HepG2 (cell line): ENCODE measurements around the gene LCTL. TPM values are rescaled to one million over a fixed set of nuclear protein-coding genes. Genes with fewer than 3 reads are reported as not detected.
A peak's percentile ranks its signal among the peaks of the same experiment; 100 is the strongest.

Experiments used
- CENPT ChIP-seq: sonication (generic); formaldehyde crosslinking; IDR thresholded peaks from 2 replicates; pipeline ENCODE4 v1.8.0; 2022; ENCODE audit warnings: low read depth, mild to moderate bottlenecking, moderate library complexity, missing genetic modification reagents
- CREB1 ChIP-seq, 2 experiments: fragments of 450-650 bp in 1 of 2; IDR thresholded peaks; 2 replicates each; pipeline ENCODE4 v1.6.1; 2016 to 2017; ENCODE audit warnings: control low read depth in 1 of 2, mild to moderate bottlenecking in 1 of 2, missing compliant biosample characterization in 1 of 2, missing genetic modification characterization in 1 of 2
- ELF1 ChIP-seq: sonication (generic); formaldehyde crosslinking; IDR thresholded peaks from 2 replicates; pipeline ENCODE4 v1.4.0; 2020; ENCODE audit warnings: missing genetic modification reagents
- ELF4 ChIP-seq: sonication (generic); formaldehyde crosslinking; IDR thresholded peaks from 2 replicates; pipeline ENCODE4 v1.5.0; 2020; ENCODE audit warnings: missing genetic modification reagents, mild to moderate bottlenecking, moderate library complexity, borderline replicate concordance
- KMT2B ChIP-seq: IDR thresholded peaks from 2 replicates; pipeline ENCODE4 v1.6.1; 2016; ENCODE audit warnings: missing genetic modification reagents, missing compliant biosample characterization
- MBD4 ChIP-seq: IDR thresholded peaks from 2 replicates; pipeline ENCODE4 v1.6.1; 2012; ENCODE audit warnings: low read length, inconsistent platforms, borderline replicate concordance
- NCOA2 ChIP-seq: sonication (generic); formaldehyde crosslinking; IDR thresholded peaks from 2 replicates; pipeline ENCODE4 v1.8.0; 2022; ENCODE audit warnings: inconsistent platforms
- ONECUT2 ChIP-seq: sonication (generic); formaldehyde crosslinking; IDR thresholded peaks from 2 replicates; pipeline ENCODE4 v1.4.0; 2020; ENCODE audit warnings: missing genetic modification reagents
- PHF21A ChIP-seq: sonication (generic); formaldehyde crosslinking; IDR thresholded peaks from 2 replicates; pipeline ENCODE4 v1.5.0; 2020; ENCODE audit warnings: mild to moderate bottlenecking, missing genetic modification reagents
- POLR2A ChIP-seq, 2 experiments: IDR thresholded peaks; 2 replicates each; pipeline ENCODE4 v1.6.1; 2011; ENCODE audit warnings: low read depth in 2 of 2, low read length in 2 of 2, mild to moderate bottlenecking in 1 of 2, moderate library complexity in 1 of 2; ENCODE audit not compliant: insufficient read depth in 1 of 2
- RBAK ChIP-seq: sonication (generic); formaldehyde crosslinking; IDR thresholded peaks from 2 replicates; pipeline ENCODE4 v1.5.1; 2020; ENCODE audit warnings: mild to moderate bottlenecking, missing genetic modification reagents
- RELA ChIP-seq: sonication (generic); formaldehyde crosslinking; IDR thresholded peaks from 2 replicates; pipeline ENCODE4 v1.4.0; 2020; ENCODE audit warnings: missing genetic modification reagents
- SAP130 ChIP-seq: IDR thresholded peaks from 2 replicates; pipeline ENCODE4 v1.6.1; 2016; ENCODE audit warnings: low read depth
- SMARCE1 ChIP-seq: fragments of 450-650 bp; IDR thresholded peaks from 2 replicates; pipeline ENCODE4 v1.6.1; 2017; ENCODE audit warnings: borderline replicate concordance
- ZFP36L2 ChIP-seq: sonication (generic); formaldehyde crosslinking; IDR thresholded peaks from 2 replicates; pipeline ENCODE4 v1.4.0; 2020; ENCODE audit warnings: missing genetic modification reagents
- ZMYM2 ChIP-seq: sonication (generic); formaldehyde crosslinking; IDR thresholded peaks from 2 replicates; pipeline ENCODE4 v1.8.0; 2022; ENCODE audit warnings: mild to moderate bottlenecking, missing genetic modification reagents
- ZNF260 ChIP-seq: sonication (generic); formaldehyde crosslinking; IDR thresholded peaks from 2 replicates; pipeline ENCODE4 v1.4.0; 2020; ENCODE audit warnings: missing genetic modification reagents, low read depth, mild to moderate bottlenecking, borderline replicate concordance
- ZNF274 ChIP-seq: sonication (generic); formaldehyde crosslinking; IDR thresholded peaks from 2 replicates; pipeline ENCODE4 v1.5.1; 2020; ENCODE audit warnings: mild to moderate bottlenecking, missing genetic modification reagents
- ZNF563 ChIP-seq: sonication (generic); formaldehyde crosslinking; IDR thresholded peaks from 2 replicates; pipeline ENCODE4 v1.8.0; 2022; ENCODE audit warnings: mild to moderate bottlenecking, moderate library complexity, missing genetic modification reagents
- ZNF7 ChIP-seq: IDR thresholded peaks from 2 replicates; pipeline ENCODE4 v1.6.1; 2016; ENCODE audit warnings: missing biosample characterization, missing genetic modification reagents
- polyA plus RNA-seq, 8 experiments: library from polyadenylated mRNA; depleted of rRNA in 3 of 8; stranded (reverse) in 7 of 8; unstranded in 1 of 8; fragments of >200 nt; fragmentation: Illumina TruSeq in 4 of 8; extraction: Trizol in 4 of 8; gene quantifications; 2 replicates each; pipeline versions ENCODE4 v1.2.1 to v1.2.3, GENCODE V29; 2011 to 2016; ENCODE audit warnings: low read depth in 4 of 8, missing spikeins in 1 of 8, mixed read lengths in 1 of 8; ENCODE audit not compliant: insufficient read depth in 1 of 8
- total RNA-seq, 5 experiments: library from RNA; depleted of rRNA; stranded (reverse); fragments of >200 nt; fragmentation: Illumina TruSeq; extraction: Trizol; gene quantifications; 2 replicates each; pipeline ENCODE4 v1.2.3, GENCODE V29; 2016; ENCODE audit warnings: low read depth in 1 of 5
- TF ChIP-seq, protein P1 (sequence below): sonication (generic); formaldehyde crosslinking; IDR thresholded peaks from 2 replicates; pipeline ENCODE4 v1.4.0; 2020; ENCODE audit warnings: mild to moderate bottlenecking, missing genetic modification reagents
- TF ChIP-seq, protein P2 (sequence below): IDR thresholded peaks from 2 replicates; pipeline ENCODE4 v1.4.0; 2020; ENCODE audit warnings: mild to moderate bottlenecking, missing genetic modification reagents
- TF ChIP-seq, protein P3 (sequence below): fragments of 450-650 bp; IDR thresholded peaks from 2 replicates; pipeline ENCODE4 v1.6.1; 2017; ENCODE audit warnings: mild to moderate bottlenecking

LCTL gene
- total and polyA plus RNA-seq, 2 of the 13 experiments (the other 11 are each of a cell fraction or from before 2014, with no cell fraction given): 0.96 to 1.4 TPM

DNA sequence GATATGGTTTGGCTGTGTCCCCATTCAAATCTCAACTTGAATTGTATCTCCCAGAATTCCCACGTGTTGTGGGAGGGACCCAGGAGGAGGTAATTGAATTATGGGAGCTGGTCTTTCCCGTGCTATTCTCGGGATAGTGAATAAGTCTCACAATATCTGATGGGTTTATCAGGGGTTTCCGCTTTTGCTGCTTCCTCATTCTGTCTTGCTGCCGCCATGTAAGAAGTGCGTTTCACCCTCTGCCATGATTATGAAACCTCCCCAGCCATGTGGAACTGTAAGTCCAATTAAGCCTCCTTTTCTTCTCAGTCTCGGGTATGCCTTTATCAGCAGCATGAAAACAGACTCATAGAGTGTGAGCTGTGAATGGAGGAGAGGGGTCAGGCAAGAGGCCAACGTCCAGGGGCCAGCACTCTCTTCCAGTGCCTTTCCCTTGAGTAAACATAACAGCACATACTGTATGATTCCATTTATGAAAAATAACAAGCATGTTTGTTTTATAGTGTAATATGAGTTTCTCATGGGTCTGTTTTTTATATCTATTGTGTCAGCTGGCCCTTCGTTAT, 16.3 kb upstream of the LCTL start (continued):
- TF ChIP-seq, protein P1, sequence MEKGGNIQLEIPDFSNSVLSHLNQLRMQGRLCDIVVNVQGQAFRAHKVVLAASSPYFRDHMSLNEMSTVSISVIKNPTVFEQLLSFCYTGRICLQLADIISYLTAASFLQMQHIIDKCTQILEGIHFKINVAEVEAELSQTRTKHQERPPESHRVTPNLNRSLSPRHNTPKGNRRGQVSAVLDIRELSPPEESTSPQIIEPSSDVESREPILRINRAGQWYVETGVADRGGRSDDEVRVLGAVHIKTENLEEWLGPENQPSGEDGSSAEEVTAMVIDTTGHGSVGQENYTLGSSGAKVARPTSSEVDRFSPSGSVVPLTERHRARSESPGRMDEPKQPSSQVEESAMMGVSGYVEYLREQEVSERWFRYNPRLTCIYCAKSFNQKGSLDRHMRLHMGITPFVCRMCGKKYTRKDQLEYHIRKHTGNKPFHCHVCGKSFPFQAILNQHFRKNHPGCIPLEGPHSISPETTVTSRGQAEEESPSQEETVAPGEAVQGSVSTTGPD (CRISPR knock-in tag): no peak
- TF ChIP-seq POLR2A (IDR thresholded peaks at IDR 0.05; ENCODE audit: insufficient read depth in 1 of 2, low read depth in 2 of 2, low read length in 2 of 2): peak; percentile 34 to 73; a peak in 3 of 4 replicates
- no peak for TF ChIP-seq ZMYM2
- TF ChIP-seq CENPT (CRISPR knock-in tag): no peak
- no peak for TF ChIP-seq ZFP36L2 (CRISPR knock-in tag)
- TF ChIP-seq PHF21A (CRISPR knock-in tag): 0 out of 2 replicates have a peak, but pooled peaks have one; percentile 25
- TF ChIP-seq NCOA2 (CRISPR knock-in tag): no peak
- TF ChIP-seq, protein P2, sequence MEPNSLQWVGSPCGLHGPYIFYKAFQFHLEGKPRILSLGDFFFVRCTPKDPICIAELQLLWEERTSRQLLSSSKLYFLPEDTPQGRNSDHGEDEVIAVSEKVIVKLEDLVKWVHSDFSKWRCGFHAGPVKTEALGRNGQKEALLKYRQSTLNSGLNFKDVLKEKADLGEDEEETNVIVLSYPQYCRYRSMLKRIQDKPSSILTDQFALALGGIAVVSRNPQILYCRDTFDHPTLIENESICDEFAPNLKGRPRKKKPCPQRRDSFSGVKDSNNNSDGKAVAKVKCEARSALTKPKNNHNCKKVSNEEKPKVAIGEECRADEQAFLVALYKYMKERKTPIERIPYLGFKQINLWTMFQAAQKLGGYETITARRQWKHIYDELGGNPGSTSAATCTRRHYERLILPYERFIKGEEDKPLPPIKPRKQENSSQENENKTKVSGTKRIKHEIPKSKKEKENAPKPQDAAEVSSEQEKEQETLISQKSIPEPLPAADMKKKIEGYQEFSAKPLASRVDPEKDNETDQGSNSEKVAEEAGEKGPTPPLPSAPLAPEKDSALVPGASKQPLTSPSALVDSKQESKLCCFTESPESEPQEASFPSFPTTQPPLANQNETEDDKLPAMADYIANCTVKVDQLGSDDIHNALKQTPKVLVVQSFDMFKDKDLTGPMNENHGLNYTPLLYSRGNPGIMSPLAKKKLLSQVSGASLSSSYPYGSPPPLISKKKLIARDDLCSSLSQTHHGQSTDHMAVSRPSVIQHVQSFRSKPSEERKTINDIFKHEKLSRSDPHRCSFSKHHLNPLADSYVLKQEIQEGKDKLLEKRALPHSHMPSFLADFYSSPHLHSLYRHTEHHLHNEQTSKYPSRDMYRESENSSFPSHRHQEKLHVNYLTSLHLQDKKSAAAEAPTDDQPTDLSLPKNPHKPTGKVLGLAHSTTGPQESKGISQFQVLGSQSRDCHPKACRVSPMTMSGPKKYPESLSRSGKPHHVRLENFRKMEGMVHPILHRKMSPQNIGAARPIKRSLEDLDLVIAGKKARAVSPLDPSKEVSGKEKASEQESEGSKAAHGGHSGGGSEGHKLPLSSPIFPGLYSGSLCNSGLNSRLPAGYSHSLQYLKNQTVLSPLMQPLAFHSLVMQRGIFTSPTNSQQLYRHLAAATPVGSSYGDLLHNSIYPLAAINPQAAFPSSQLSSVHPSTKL (CRISPR knock-in tag): no peak
- TF ChIP-seq ZNF7 (CRISPR knock-in tag): no peak
- TF ChIP-seq ELF1: peak; percentile 41
- no peak for TF ChIP-seq RELA
- no peak for TF ChIP-seq ONECUT2
- TF ChIP-seq SMARCE1: no peak
- TF ChIP-seq ELF4 (CRISPR knock-in tag): no peak
- TF ChIP-seq RBAK (CRISPR knock-in tag): no peak
- no peak for TF ChIP-seq ZNF563 (CRISPR knock-in tag)
- no peak for TF ChIP-seq MBD4
- no peak for TF ChIP-seq KMT2B (CRISPR knock-in tag)
- no peak for TF ChIP-seq CREB1 (IDR thresholded peaks at IDR 0.05)
- no peak; the same call in 1 of the 2 replicates for TF ChIP-seq CREB1 (CRISPR knock-in tag; IDR thresholded peaks at IDR 0.05)
- TF ChIP-seq ZNF274 (CRISPR knock-in tag): no peak
- TF ChIP-seq, protein P3, sequence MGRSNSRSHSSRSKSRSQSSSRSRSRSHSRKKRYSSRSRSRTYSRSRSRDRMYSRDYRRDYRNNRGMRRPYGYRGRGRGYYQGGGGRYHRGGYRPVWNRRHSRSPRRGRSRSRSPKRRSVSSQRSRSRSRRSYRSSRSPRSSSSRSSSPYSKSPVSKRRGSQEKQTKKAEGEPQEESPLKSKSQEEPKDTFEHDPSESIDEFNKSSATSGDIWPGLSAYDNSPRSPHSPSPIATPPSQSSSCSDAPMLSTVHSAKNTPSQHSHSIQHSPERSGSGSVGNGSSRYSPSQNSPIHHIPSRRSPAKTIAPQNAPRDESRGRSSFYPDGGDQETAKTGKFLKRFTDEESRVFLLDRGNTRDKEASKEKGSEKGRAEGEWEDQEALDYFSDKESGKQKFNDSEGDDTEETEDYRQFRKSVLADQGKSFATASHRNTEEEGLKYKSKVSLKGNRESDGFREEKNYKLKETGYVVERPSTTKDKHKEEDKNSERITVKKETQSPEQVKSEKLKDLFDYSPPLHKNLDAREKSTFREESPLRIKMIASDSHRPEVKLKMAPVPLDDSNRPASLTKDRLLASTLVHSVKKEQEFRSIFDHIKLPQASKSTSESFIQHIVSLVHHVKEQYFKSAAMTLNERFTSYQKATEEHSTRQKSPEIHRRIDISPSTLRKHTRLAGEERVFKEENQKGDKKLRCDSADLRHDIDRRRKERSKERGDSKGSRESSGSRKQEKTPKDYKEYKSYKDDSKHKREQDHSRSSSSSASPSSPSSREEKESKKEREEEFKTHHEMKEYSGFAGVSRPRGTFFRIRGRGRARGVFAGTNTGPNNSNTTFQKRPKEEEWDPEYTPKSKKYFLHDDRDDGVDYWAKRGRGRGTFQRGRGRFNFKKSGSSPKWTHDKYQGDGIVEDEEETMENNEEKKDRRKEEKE: no peak
- TF ChIP-seq ZNF260 (CRISPR knock-in tag): no peak
- peak; percentile 33; the same call in 1 of the 2 replicates for TF ChIP-seq SAP130 (CRISPR knock-in tag)
